ENCODE results near the gene CDYL2. TPM values are rescaled to one million over a fixed set of nuclear protein-coding genes. Genes with fewer than 3 reads are reported as not detected.
"Not testable (repeated sequence)": the region's sequence is repeated elsewhere in the genome, so short reads cannot be mapped to it uniquely, and the experiment has no call there.

Gene CDYL2
- total RNA-seq, 2 experiments from 2014 or later = 24.5 to 27.8 TPM

GRCh38 chr16:80802902-80803301, 1.5 kb downstream of the CDYL2 start:
- Mint-ChIP-seq H3K4me1 (peaks cover 17% of the 10 kb centered on the region), H3K27me3 (no peaks in the 10 kb centered on the region), H3K27ac (no peak overlapping the region), H3K4me3 (peak overlapping the region; percentile 57), H3K9me3 (no peaks in the 10 kb centered on the region), H3K36me3 (no peaks in the 10 kb centered on the region)
- POLR2A ChIA-PET = no interaction called here
- ATAC-seq (ENCODE audit: low read depth) (no peak), DNase-seq (no peak)

- H3K27me3 Mint-ChIP-seq = no peaks in the 10 kb centered on the region
- no peaks in the 10 kb centered on the region for H3K36me3 Mint-ChIP-seq
- POLR2A ChIA-PET = no interaction called here
- no peak overlapping the region for H3K27ac Mint-ChIP-seq
- no peak for DNase-seq
- ATAC-seq (ENCODE audit: low read depth) = no peak
- H3K4me3 Mint-ChIP-seq = no peak overlapping the region
- H3K9me3 Mint-ChIP-seq = peaks cover 1% of the 10 kb centered on the region
- H3K4me1 Mint-ChIP-seq = peaks cover 15% of the 10 kb centered on the region
Measured at GRCh38 chr16:80802138-80802537, 2.3 kb downstream of the CDYL2 start.

DNA sequence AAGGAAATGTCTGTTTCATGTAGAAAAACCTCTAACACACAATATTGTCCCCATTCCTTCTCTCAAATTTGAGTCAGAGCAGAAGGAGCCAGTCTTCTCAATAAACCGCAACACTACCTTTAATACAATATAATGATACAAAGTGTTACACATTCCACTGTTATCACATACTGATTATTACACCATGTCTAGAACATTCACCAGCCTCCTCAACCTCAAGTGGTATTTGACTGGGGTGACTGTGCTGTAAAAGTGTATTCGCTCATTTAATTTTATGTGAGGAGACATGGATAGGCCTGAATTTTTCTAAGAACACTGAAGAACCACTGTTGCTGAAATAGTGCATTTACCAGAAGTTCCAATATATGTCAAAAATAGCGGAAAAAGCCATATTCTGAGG, 10.3 kb downstream of the CDYL2 start:
- Mint-ChIP-seq H3K27ac (no peak overlapping the region), H3K36me3 (peaks cover 2% of the 10 kb centered on the region), H3K9me3 (peaks cover 1% of the 10 kb centered on the region), H3K4me1 (no peaks in the 10 kb centered on the region), H3K4me3 (no peak overlapping the region), H3K27me3 (no peaks in the 10 kb centered on the region)
- POLR2A ChIA-PET = no interaction called here
- ATAC-seq (ENCODE audit: low read depth) (no peak), DNase-seq (no peak)

DNA sequence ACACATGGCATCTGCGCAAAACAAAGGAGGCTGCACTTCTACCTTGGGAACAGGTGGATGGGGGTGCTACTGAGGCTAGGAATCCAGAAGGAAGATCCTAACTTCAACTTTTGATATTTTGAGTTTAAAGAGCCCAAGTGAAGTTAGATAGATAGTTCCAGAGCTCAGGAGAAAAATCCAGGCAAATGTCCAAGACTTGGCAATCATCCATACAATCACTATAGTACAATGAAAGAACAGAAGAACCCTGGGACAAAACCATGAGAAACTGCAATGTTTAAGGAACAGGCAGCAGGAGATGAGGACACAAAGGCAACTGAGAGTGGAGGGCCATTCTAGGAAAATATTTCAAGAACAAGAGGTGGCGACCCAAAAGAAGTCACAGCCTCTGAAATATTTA, 12.4 kb downstream of the CDYL2 start:
- Mint-ChIP-seq H3K36me3 (peaks cover 2% of the 10 kb centered on the region), H3K4me3 (no peak overlapping the region), H3K9me3 (no peaks in the 10 kb centered on the region), H3K27ac (no peak overlapping the region), H3K27me3 (no peaks in the 10 kb centered on the region), H3K4me1 (no peaks in the 10 kb centered on the region)
- DNase-seq = no peak
- POLR2A ChIA-PET = no interaction called here
- no peak for ATAC-seq (ENCODE audit: low read depth)

DNA sequence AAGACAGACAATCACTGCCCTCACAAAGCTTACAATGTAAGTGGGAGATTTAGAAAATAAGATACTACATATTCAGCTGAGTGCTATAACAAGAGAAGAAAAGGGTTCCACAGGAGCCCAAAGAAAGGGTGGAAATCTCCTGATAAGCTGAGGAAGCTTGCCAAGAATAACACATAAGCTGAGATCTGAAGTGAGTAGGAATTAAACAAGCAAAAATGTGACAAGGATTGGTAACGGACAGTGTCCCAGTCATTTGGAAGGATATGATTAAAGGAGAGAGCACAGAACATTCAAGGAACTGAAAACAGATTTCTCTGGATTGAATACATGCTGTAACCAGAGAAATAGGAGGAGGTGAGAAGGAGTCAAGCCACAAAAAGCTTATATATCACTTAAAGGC, 13.0 kb downstream of the CDYL2 start:
- no peaks in the 10 kb centered on the region for H3K27me3 Mint-ChIP-seq
- no peaks in the 10 kb centered on the region for H3K9me3 Mint-ChIP-seq
- POLR2A ChIA-PET = no interaction called here
- no peak for DNase-seq
- H3K27ac Mint-ChIP-seq = no peak overlapping the region
- H3K4me3 Mint-ChIP-seq = no peak overlapping the region
- peaks cover 2% of the 10 kb centered on the region for H3K36me3 Mint-ChIP-seq
- no peaks in the 10 kb centered on the region for H3K4me1 Mint-ChIP-seq
- no peak for ATAC-seq (ENCODE audit: low read depth)

DNA sequence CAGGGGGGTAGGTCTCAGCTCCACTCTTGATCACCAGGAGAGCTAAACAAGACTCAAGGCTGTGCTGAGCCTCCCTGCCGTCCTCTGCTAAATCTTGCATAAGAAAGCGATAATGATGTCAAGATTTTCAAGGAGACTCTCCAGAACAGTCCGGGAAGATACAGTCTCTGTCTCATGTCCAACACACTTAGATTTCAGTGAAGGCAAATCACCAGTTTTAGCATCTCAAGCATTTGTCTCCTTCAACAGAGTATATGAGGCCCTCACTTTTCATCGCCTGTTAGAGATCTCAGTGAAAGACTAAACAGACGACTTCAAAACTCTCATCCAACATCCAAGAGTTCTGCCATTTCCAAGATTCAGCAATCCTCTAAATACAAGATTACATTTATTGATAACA, 13.6 kb downstream of the CDYL2 start:
- ATAC-seq (ENCODE audit: low read depth) = no peak
- Mint-ChIP-seq H3K36me3 (peaks cover 2% of the 10 kb centered on the region), H3K27ac (no peak overlapping the region)

GRCh38 chr16:80788027-80788426, 16.4 kb downstream of the CDYL2 start:
- POLR2A ChIA-PET = no interaction called here
- no peak for ATAC-seq (ENCODE audit: low read depth)
- no peak overlapping the region for H3K27ac Mint-ChIP-seq
- DNase-seq = no peak
- peaks cover 2% of the 10 kb centered on the region for H3K27me3 Mint-ChIP-seq
- H3K9me3 Mint-ChIP-seq = peaks cover 13% of the 10 kb centered on the region
- no peak overlapping the region for H3K4me3 Mint-ChIP-seq
- H3K4me1 Mint-ChIP-seq = no peaks in the 10 kb centered on the region
- peaks cover 2% of the 10 kb centered on the region for H3K36me3 Mint-ChIP-seq

More for the DNA sequence above, 13.6 kb downstream of the CDYL2 start:
- no peak for DNase-seq
- Mint-ChIP-seq H3K4me3 (no peak overlapping the region), H3K4me1 (no peaks in the 10 kb centered on the region), H3K9me3 (peaks cover 5% of the 10 kb centered on the region), H3K27me3 (no peaks in the 10 kb centered on the region)
- POLR2A ChIA-PET = no interaction called here

- H3K9me3 Mint-ChIP-seq = peaks cover 18% of the 10 kb centered on the region
- POLR2A ChIA-PET; DNase-seq; H3K4me1 Mint-ChIP-seq; H3K27me3 Mint-ChIP-seq; ATAC-seq (ENCODE audit: low read depth); H3K36me3 Mint-ChIP-seq; H3K4me3 Mint-ChIP-seq; H3K27ac Mint-ChIP-seq: not testable (repeated sequence)
Measured at GRCh38 chr16:80786561-80786960, 17.8 kb downstream of the CDYL2 start.

DNA sequence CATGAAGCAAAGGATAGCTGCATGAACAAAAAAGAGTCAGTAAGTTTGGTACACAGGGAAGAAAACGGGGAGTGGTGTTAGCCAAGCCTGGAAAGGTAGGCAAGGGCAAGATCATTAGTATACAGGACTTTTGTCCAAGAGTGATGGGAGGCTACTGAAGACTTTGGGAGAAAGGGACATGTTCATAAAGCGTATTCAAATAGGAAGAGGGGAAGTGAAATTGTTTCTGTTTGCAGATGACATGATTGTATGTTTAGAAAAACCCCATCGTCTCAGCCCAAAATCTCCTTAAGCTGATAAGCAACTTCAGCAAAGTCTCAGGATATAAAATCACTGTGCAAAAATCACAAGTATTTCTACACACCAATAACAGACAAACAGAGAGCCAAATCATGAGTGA, 19.4 kb downstream of the CDYL2 start:
- DNase-seq (no peak), ATAC-seq (ENCODE audit: low read depth) (no peak)
- H3K9me3 Mint-ChIP-seq = peaks cover 24% of the 10 kb centered on the region
- H3K27me3 Mint-ChIP-seq = peaks cover 3% of the 10 kb centered on the region
- no peaks in the 10 kb centered on the region for H3K4me1 Mint-ChIP-seq
- H3K4me3 Mint-ChIP-seq = no peak overlapping the region
- POLR2A ChIA-PET = no interaction called here
- peaks cover 13% of the 10 kb centered on the region for H3K36me3 Mint-ChIP-seq
- H3K27ac Mint-ChIP-seq = no peak overlapping the region

DNA sequence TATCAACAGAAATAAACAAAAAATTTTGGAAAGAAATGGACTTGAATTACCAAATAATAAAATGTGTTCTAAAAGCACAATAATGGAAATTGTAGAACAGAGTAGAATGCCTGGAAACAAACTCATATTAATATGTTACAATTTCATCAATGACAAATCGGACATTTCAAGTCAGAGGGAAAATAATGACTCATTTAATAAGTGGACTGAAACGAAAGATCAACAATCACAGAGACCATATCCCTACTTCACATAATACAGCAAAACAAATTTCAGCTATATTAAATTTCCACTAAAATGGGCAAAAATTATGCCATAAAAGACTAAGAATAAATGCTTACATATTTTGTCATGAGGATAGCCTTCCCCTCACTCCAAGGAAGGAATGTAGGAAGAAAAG, 25.7 kb downstream of the CDYL2 start:
- DNase-seq (no peak), ATAC-seq (ENCODE audit: low read depth) (no peak)
- Mint-ChIP-seq H3K27ac (no peak overlapping the region), H3K4me1 (no peaks in the 10 kb centered on the region), H3K9me3 (peaks cover 14% of the 10 kb centered on the region), H3K4me3 (no peak overlapping the region), H3K27me3 (peaks cover 5% of the 10 kb centered on the region), H3K36me3 (peaks cover 13% of the 10 kb centered on the region)
- POLR2A ChIA-PET = no interaction called here

DNA sequence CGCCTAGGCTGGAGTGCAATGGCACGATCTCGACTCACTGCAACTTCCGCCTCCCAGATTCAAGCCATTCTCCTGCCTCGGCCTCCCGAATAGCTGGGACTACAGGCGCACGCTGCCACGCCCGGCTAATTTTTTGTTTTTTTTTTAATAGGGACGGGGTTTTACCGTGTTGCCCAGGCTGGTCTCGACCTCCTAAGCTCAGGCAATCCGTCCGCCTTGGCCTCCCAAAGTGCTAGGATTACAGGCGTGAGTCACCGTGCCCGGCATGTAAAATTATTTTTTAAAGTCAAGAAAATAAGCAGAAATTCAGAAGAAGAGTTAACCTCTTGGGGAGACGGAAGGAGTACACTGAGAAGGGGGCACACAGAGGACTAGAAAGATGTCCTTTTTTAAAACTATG, 27.5 kb downstream of the CDYL2 start:
- ATAC-seq (ENCODE audit: low read depth) (no peak), DNase-seq (no peak)
- Mint-ChIP-seq H3K4me3 (no peak overlapping the region), H3K9me3 (peaks cover 8% of the 10 kb centered on the region), H3K4me1 (no peaks in the 10 kb centered on the region), H3K36me3 (peaks cover 12% of the 10 kb centered on the region), H3K27me3 (peaks cover 3% of the 10 kb centered on the region), H3K27ac (no peak overlapping the region)
- POLR2A ChIA-PET = no interaction called here

GRCh38 chr16:80775450-80775849, 28.9 kb downstream of the CDYL2 start:
- Mint-ChIP-seq H3K9me3 (peaks cover 1% of the 10 kb centered on the region), H3K27ac (no peak overlapping the region), H3K4me3 (no peak overlapping the region), H3K27me3 (peaks cover 3% of the 10 kb centered on the region), H3K36me3 (peaks cover 2% of the 10 kb centered on the region), H3K4me1 (no peaks in the 10 kb centered on the region)
- POLR2A ChIA-PET = no interaction called here
- ATAC-seq (ENCODE audit: low read depth) = no peak
- no peak for DNase-seq

- no peak overlapping the region for H3K4me3 Mint-ChIP-seq
- DNase-seq (no peak), ATAC-seq (ENCODE audit: low read depth) (no peak)
- peaks cover 4% of the 10 kb centered on the region for H3K36me3 Mint-ChIP-seq
- H3K4me1 Mint-ChIP-seq = peaks cover 2% of the 10 kb centered on the region
- H3K9me3 Mint-ChIP-seq = peaks cover 3% of the 10 kb centered on the region
- H3K27ac Mint-ChIP-seq = no peak overlapping the region
- no peaks in the 10 kb centered on the region for H3K27me3 Mint-ChIP-seq
- POLR2A ChIA-PET = no interaction called here
Measured at GRCh38 chr16:80766798-80767197, 37.6 kb downstream of the CDYL2 start.

DNA sequence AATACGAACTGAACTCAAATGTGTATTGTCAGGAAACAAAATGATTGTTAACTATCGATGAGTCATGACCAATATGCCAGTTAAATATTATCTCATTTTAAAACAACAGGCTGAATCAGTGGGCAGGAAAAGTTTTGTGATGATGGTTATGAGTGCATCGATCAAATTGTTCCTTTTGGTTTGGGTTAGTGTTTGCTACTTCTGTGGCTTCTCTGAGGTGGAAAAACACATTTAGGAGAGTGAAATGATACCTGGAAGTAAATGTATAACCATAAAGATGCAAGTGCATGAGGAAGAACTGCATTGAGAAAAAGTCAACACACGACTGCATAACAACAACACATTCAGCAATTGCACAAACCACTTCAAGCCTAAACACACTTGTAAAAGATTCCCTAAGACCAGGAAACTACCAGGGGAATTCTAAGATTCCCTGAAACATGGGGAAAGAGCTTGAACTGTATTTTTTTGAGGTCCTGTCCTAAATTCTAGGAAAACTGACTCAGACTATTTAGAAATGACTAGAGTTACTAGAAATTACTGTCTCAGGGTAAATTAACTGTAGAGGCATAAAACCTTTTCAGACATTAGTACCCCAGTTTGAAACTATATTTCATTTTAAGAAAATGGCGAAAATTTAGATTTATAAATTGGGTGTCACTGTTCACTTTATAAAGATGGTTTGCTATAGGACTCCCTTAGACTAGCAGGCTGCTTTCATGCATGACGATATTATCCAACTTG, 44.8 kb downstream of the CDYL2 start:
- no peaks in the 10 kb centered on the region for H3K27me3 Mint-ChIP-seq
- peaks cover 2% of the 10 kb centered on the region for H3K36me3 Mint-ChIP-seq
- H3K4me1 Mint-ChIP-seq = peaks cover 2% of the 10 kb centered on the region
- ATAC-seq (ENCODE audit: low read depth) (no peak), DNase-seq (no peak)
- H3K27ac Mint-ChIP-seq = no peak overlapping the region
- no peak overlapping the region for H3K4me3 Mint-ChIP-seq
- POLR2A ChIA-PET = no interaction called here
- H3K9me3 Mint-ChIP-seq = no peaks in the 10 kb centered on the region

DNA sequence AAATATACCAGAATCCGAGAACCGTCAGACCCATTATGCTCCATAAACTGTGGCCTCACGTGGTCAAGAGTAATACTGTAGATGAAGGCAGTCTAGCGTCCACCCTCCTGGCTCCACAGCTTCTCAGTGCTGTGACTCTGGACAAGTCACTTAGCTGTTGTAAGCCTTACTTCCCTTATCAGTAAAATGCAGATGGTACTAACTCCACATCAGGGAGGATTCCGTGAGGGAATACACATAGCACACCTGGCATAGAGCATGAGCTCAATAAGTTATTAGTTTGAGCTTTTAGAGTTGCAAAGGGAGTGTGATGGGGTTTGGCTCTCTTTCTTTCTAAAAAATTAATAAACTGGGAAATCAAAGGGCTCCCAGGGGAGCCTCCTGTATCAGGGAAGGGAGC, 49.9 kb downstream of the CDYL2 start:
- POLR2A ChIA-PET = interaction anchor here (0.6 kb wide), 1 partner anchor 11 kb away, joined by 5 read pairs; no protein-coding TSS in a partner anchor
- Mint-ChIP-seq H3K4me1 (peaks cover 3% of the 10 kb centered on the region), H3K36me3 (no peaks in the 10 kb centered on the region), H3K27me3 (no peaks in the 10 kb centered on the region), H3K4me3 (no peak overlapping the region), H3K9me3 (no peaks in the 10 kb centered on the region), H3K27ac (no peak overlapping the region)
- ATAC-seq (ENCODE audit: low read depth) (no peak), DNase-seq (no peak)
